ENCODE data around the gene RALB. TPM values are rescaled to one million over a fixed set of nuclear protein-coding genes. Genes with fewer than 3 reads are reported as not detected.

Gene RALB
- polyA plus RNA-seq, 1 of the 3 experiments (the other 2 are of a cell fraction), result 37.2 TPM

GRCh38 chr2:120302301-120302700 is 49.6 kb downstream of the RALB start:
- no peak overlapping the region for H2AFZ ChIP-seq (ENCODE audit: low read depth)
- peaks cover 10 to 15% of the 10 kb centered on the region in 2 experiments for H3K36me3 ChIP-seq (replicated peaks in 1 of 2; ENCODE audit: control insufficient read depth in 1 of 2, insufficient read depth in 2 of 2, low read length in 1 of 2)
- no peaks in the 10 kb centered on the region for H3K9me3 ChIP-seq
- H3K27me3 ChIP-seq (ENCODE audit: insufficient read depth), result no peaks in the 10 kb centered on the region
- H3K4me1 ChIP-seq (ENCODE audit: control insufficient read depth in 1 of 2, insufficient read depth in 2 of 2, low read depth in 1 of 2, low read length in 1 of 2), result no peaks in the 10 kb centered on the region
- no peak overlapping the region for H3K4me3 ChIP-seq (ENCODE audit: low read depth in 2 of 2, low read length in 1 of 2)
- H4K20me1 ChIP-seq (ENCODE audit: insufficient read depth), result 0 out of 2 replicates have a peak, but pooled peaks cover 7% of the 10 kb centered on the region
- no peak overlapping the region for H3K9ac ChIP-seq
- no peak overlapping the region for H3K4me2 ChIP-seq
- H3K27ac ChIP-seq (ENCODE audit: low read depth in 2 of 2, low read length in 1 of 2), result no peak overlapping the region
- ChIA-PET CTCF (interaction anchor here (0.9 to 2.2 kb wide), 5 partner anchors 9 to 378 kb away, joined by 3 to 11 read pairs (median 4); no protein-coding TSS in a partner anchor), POLR2A (no interaction called here)
- 97% methylated on average over 12 of the region's 12 CpGs for WGBS (ENCODE audit: low lambda C conversion rate)
- TF ChIP-seq TCF12 (IDR thresholded peaks at IDR 0.05) (no peak), USF1 (IDR thresholded peaks at IDR 0.05; ENCODE audit: borderline replicate concordance, low read depth) (no peak), TEAD4 (IDR thresholded peaks at IDR 0.05; ENCODE audit: borderline replicate concordance, insufficient read depth) (no peak), RXRA (IDR thresholded peaks at IDR 0.05; ENCODE audit: borderline replicate concordance, low read depth) (no peak), SMC3 (IDR thresholded peaks at IDR 0.05; ENCODE audit: low read depth, low read length) (no peak), RCOR1 (IDR thresholded peaks at IDR 0.05; ENCODE audit: low read length) (no peak), YY1 (IDR thresholded peaks at IDR 0.05; ENCODE audit: low read depth) (no peak), PBX3 (IDR thresholded peaks at IDR 0.05) (no peak), MAX (IDR thresholded peaks at IDR 0.05; ENCODE audit: low read depth) (no peak), EZH2phosphoT487 (IDR thresholded peaks at IDR 0.05; ENCODE audit: borderline replicate concordance, low read depth) (no peak), RAD21 (IDR thresholded peaks at IDR 0.05; ENCODE audit: low read length) (no peak)
- H3K79me2 ChIP-seq (ENCODE audit: insufficient read depth), result no peaks in the 10 kb centered on the region
- no peaks in the 10 kb centered on the region for H3F3A ChIP-seq (replicated peaks; ENCODE audit: insufficient read depth)
- no peak for DNase-seq
- H3K9me2 ChIP-seq, result no peaks in the 10 kb centered on the region

- H3K36me3 ChIP-seq (replicated peaks in 1 of 2; ENCODE audit: control insufficient read depth in 1 of 2, insufficient read depth in 2 of 2, low read length in 1 of 2), result peaks cover 10 to 14% of the 10 kb centered on the region in 2 experiments
- H3K27me3 ChIP-seq (ENCODE audit: insufficient read depth), result no peaks in the 10 kb centered on the region
- no peaks in the 10 kb centered on the region for H3K79me2 ChIP-seq (ENCODE audit: insufficient read depth)
- no peak for DNase-seq
- ChIA-PET POLR2A (no interaction called here), CTCF (interaction anchor here (0.9 to 2.2 kb wide), 5 partner anchors 8 to 35 kb away, joined by 3 to 11 read pairs (median 4); no protein-coding TSS in a partner anchor)
- no peaks in the 10 kb centered on the region for H3K9me3 ChIP-seq
- H3F3A ChIP-seq (replicated peaks; ENCODE audit: insufficient read depth), result no peaks in the 10 kb centered on the region
- no peak overlapping the region for H2AFZ ChIP-seq (ENCODE audit: low read depth)
- H3K27ac ChIP-seq (ENCODE audit: low read depth in 2 of 2, low read length in 1 of 2), result no peak overlapping the region
- 0 out of 2 replicates have a peak, but pooled peaks cover 7% of the 10 kb centered on the region for H4K20me1 ChIP-seq (ENCODE audit: insufficient read depth)
- no peak for TF ChIP-seq SIN3A (IDR thresholded peaks at IDR 0.05; ENCODE audit: borderline replicate concordance, low read depth, low read length)
- no peak for TF ChIP-seq GATA2 (CRISPR knock-in tag; IDR thresholded peaks at IDR 0.05)
- TF ChIP-seq USF2 (IDR thresholded peaks at IDR 0.05; ENCODE audit: borderline replicate concordance, low read depth, low read length), result no peak
- no peak for TF ChIP-seq USF1 (IDR thresholded peaks at IDR 0.05; ENCODE audit: borderline replicate concordance, low read depth)
- no peak for TF ChIP-seq CHD2 (IDR thresholded peaks at IDR 0.05; ENCODE audit: low read length, partially characterized antibody)
- TF ChIP-seq RCOR1 (IDR thresholded peaks at IDR 0.05; ENCODE audit: low read length), result no peak
- TF ChIP-seq YY1 (IDR thresholded peaks at IDR 0.05; ENCODE audit: low read depth), result no peak
- TF ChIP-seq RAD21 (IDR thresholded peaks at IDR 0.05; ENCODE audit: low read length), result no peak
- TF ChIP-seq EP300 (IDR thresholded peaks at IDR 0.05; ENCODE audit: borderline replicate concordance in 1 of 2, low read depth in 1 of 2, low read length in 1 of 2), result no peak
- no peak overlapping the region for H3K9ac ChIP-seq
- no peak overlapping the region for H3K4me3 ChIP-seq (ENCODE audit: low read depth in 2 of 2, low read length in 1 of 2)
- H3K9me2 ChIP-seq, result no peaks in the 10 kb centered on the region
- WGBS (ENCODE audit: low lambda C conversion rate), result 97% methylated on average over 4 of the region's 6 CpGs
- H3K4me2 ChIP-seq, result no peak overlapping the region
- H3K4me1 ChIP-seq (ENCODE audit: control insufficient read depth in 1 of 2, insufficient read depth in 2 of 2, low read depth in 1 of 2, low read length in 1 of 2), result no peaks in the 10 kb centered on the region
Observed at GRCh38 chr2:120303177-120303576, 50.5 kb downstream of the RALB start.

All from SK-N-SH (cell line).